Measurements from ENCODE around the gene UNC93B1. TPM values are rescaled to one million over a fixed set of nuclear protein-coding genes. Genes with fewer than 3 reads are reported as not detected.

The UNC93B1 gene
- total RNA-seq, 2 experiments from 2014 or later = 44.0 to 52.1 TPM

- H3K9me2 ChIP-seq (ENCODE audit: insufficient read depth, low read length) = no peaks in the 10 kb centered on the region
- no TSS peak for BruUV-seq (replicated peaks)
- intact Hi-C loops (cut with micrococcal nuclease; ENCODE audit: unreplicated experiment) = no loop called here
- ChIA-PET POLR2A (no interaction called here), CTCF (ENCODE audit: unreplicated experiment) (no interaction called here)
- TF ChIP-seq EZH2phosphoT487 (IDR thresholded peaks at IDR 0.05; ENCODE audit: borderline replicate concordance, low read depth, low read length) (no peak), CTCF (conservative IDR thresholded peaks at IDR 0.05; ENCODE audit: low read length) (no peak)
- DNase-seq (ENCODE audit: low spot score) = no peak
- no peak overlapping the region for H2AFZ ChIP-seq (ENCODE audit: low read length)
- no peaks in the 10 kb centered on the region for H4K20me1 ChIP-seq (ENCODE audit: insufficient read depth, low read length)
- H3K4me3 ChIP-seq (ENCODE audit: low read depth, low read length, poor library complexity, severe bottlenecking) = no peak overlapping the region
- H3K36me3 ChIP-seq (ENCODE audit: insufficient read depth, low read length) = peaks cover 71% of the 10 kb centered on the region
- H3K4me1 ChIP-seq (ENCODE audit: insufficient read depth, low read length, poor library complexity, severe bottlenecking) = no peaks in the 10 kb centered on the region
- H3K4me2 ChIP-seq (ENCODE audit: low read length) = no peak overlapping the region
- no peaks in the 10 kb centered on the region for H3K79me2 ChIP-seq (ENCODE audit: insufficient read depth, low read depth, low read length)
- H3K27ac ChIP-seq (ENCODE audit: low read depth, low read length, poor library complexity, severe bottlenecking) = no peak overlapping the region
- H3K9me3 ChIP-seq (ENCODE audit: low read length) = no peaks in the 10 kb centered on the region
Measured at GRCh38 chr11:68050371-68050841, 46.5 kb upstream of the UNC93B1 start.

GRCh38 chr11:68049509-68050370 is 45.8 kb upstream of the UNC93B1 start:
- H3K27ac ChIP-seq (ENCODE audit: low read depth, low read length, poor library complexity, severe bottlenecking) = no peak overlapping the region
- H3K4me2 ChIP-seq (ENCODE audit: low read length) = no peak overlapping the region
- no peaks in the 10 kb centered on the region for H3K9me3 ChIP-seq (ENCODE audit: low read length)
- intact Hi-C loops (cut with micrococcal nuclease; ENCODE audit: unreplicated experiment) = no loop called here
- ChIA-PET CTCF (ENCODE audit: unreplicated experiment) (no interaction called here), POLR2A (no interaction called here)
- DNase-seq (ENCODE audit: low spot score) = no peak
- H3K79me2 ChIP-seq (ENCODE audit: insufficient read depth, low read depth, low read length) = no peaks in the 10 kb centered on the region
- H3K4me1 ChIP-seq (ENCODE audit: insufficient read depth, low read length, poor library complexity, severe bottlenecking) = no peaks in the 10 kb centered on the region
- H2AFZ ChIP-seq (ENCODE audit: low read length) = no peak overlapping the region
- H3K36me3 ChIP-seq (ENCODE audit: insufficient read depth, low read length) = peaks cover 77% of the 10 kb centered on the region
- H4K20me1 ChIP-seq (ENCODE audit: insufficient read depth, low read length) = no peaks in the 10 kb centered on the region
- no TSS peak for BruUV-seq (replicated peaks)
- no peak overlapping the region for H3K4me3 ChIP-seq (ENCODE audit: low read depth, low read length, poor library complexity, severe bottlenecking)
- TF ChIP-seq CTCF (conservative IDR thresholded peaks at IDR 0.05; ENCODE audit: low read length) (no peak), EZH2phosphoT487 (IDR thresholded peaks at IDR 0.05; ENCODE audit: borderline replicate concordance, low read depth, low read length) (no peak)
- no peaks in the 10 kb centered on the region for H3K9me2 ChIP-seq (ENCODE audit: insufficient read depth, low read length)
